Osteocyte (in vitro differentiated cells): ENCODE measurements around the gene SART1. TPM values are rescaled to one million over a fixed set of nuclear protein-coding genes. Genes with fewer than 3 reads are reported as not detected.
A peak's percentile ranks its signal among the peaks of the same experiment; 100 is the strongest.
"Not testable (repeated sequence)": the region's sequence is repeated elsewhere in the genome, so short reads cannot be mapped to it uniquely, and the experiment has no call there.

Source experiments
- DNase-seq: peaks from one replicate; pipeline ENCODE4 v3.0.0; 2021; ENCODE audit warnings: mixed read lengths; ENCODE audit not compliant: unreplicated experiment; ENCODE audit errors: extremely low spot score
- H3K27ac Mint-ChIP-seq: one replicate; pipeline ENCODE4 v1.8.0; 2021; ENCODE audit warnings: mild to moderate bottlenecking, mixed read lengths; ENCODE audit not compliant: unreplicated experiment
- H3K27me3 Mint-ChIP-seq: one replicate; pipeline ENCODE4 v1.8.0; 2021; ENCODE audit warnings: mixed read lengths; ENCODE audit not compliant: unreplicated experiment
- H3K36me3 Mint-ChIP-seq: one replicate; pipeline ENCODE4 v1.8.0; 2021; ENCODE audit warnings: mixed read lengths; ENCODE audit not compliant: unreplicated experiment
- H3K4me1 Mint-ChIP-seq: one replicate; pipeline ENCODE4 v1.8.0; 2021; ENCODE audit warnings: mixed read lengths; ENCODE audit not compliant: unreplicated experiment
- H3K4me3 Mint-ChIP-seq: one replicate; pipeline ENCODE4 v1.8.0; 2021; ENCODE audit warnings: mild to moderate bottlenecking, moderate library complexity, mixed read lengths; ENCODE audit not compliant: unreplicated experiment
- H3K9me3 Mint-ChIP-seq: one replicate; pipeline ENCODE4 v1.8.0; 2021; ENCODE audit warnings: mixed read lengths; ENCODE audit not compliant: unreplicated experiment
- total RNA-seq: library from RNA; stranded (reverse); gene quantifications from 2 replicates; pipeline ENCODE4 v1.2.1, GENCODE V29; 2021
- TF ChIP-seq, protein P1 (sequence below): fragments of 200-600 bp; sonication (generic); IDR thresholded peaks from 2 replicates; pipeline ENCODE4 v1.5.0; 2021; ENCODE audit warnings: antibody characterized with exemption, mild to moderate bottlenecking, moderate library complexity

SART1 gene
- total RNA-seq, 1 donor from 2014 or later = 55.9 TPM

GRCh38 chr11:66007201-66007634, 45.7 kb downstream of the SART1 start:
- DNase-seq = no peak
- TF ChIP-seq, protein P1, sequence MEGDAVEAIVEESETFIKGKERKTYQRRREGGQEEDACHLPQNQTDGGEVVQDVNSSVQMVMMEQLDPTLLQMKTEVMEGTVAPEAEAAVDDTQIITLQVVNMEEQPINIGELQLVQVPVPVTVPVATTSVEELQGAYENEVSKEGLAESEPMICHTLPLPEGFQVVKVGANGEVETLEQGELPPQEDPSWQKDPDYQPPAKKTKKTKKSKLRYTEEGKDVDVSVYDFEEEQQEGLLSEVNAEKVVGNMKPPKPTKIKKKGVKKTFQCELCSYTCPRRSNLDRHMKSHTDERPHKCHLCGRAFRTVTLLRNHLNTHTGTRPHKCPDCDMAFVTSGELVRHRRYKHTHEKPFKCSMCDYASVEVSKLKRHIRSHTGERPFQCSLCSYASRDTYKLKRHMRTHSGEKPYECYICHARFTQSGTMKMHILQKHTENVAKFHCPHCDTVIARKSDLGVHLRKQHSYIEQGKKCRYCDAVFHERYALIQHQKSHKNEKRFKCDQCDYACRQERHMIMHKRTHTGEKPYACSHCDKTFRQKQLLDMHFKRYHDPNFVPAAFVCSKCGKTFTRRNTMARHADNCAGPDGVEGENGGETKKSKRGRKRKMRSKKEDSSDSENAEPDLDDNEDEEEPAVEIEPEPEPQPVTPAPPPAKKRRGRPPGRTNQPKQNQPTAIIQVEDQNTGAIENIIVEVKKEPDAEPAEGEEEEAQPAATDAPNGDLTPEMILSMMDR = no peak
- Mint-ChIP-seq H3K27ac (no peak overlapping the region), H3K4me3 (no peak overlapping the region), H3K9me3 (no peaks in the 10 kb centered on the region), H3K27me3 (no peaks in the 10 kb centered on the region), H3K4me1 (peaks cover 11% of the 10 kb centered on the region), H3K36me3 (peaks cover 3% of the 10 kb centered on the region)

- Mint-ChIP-seq H3K4me3 (no peak overlapping the region), H3K9me3 (no peaks in the 10 kb centered on the region), H3K36me3 (peaks cover 3% of the 10 kb centered on the region), H3K27me3 (no peaks in the 10 kb centered on the region), H3K4me1 (peaks cover 9% of the 10 kb centered on the region), H3K27ac (no peak overlapping the region)
- no peak for DNase-seq
- TF ChIP-seq, protein P1 = no peak
Observed at GRCh38 chr11:66008095-66008467, 46.5 kb downstream of the SART1 start.

DNA sequence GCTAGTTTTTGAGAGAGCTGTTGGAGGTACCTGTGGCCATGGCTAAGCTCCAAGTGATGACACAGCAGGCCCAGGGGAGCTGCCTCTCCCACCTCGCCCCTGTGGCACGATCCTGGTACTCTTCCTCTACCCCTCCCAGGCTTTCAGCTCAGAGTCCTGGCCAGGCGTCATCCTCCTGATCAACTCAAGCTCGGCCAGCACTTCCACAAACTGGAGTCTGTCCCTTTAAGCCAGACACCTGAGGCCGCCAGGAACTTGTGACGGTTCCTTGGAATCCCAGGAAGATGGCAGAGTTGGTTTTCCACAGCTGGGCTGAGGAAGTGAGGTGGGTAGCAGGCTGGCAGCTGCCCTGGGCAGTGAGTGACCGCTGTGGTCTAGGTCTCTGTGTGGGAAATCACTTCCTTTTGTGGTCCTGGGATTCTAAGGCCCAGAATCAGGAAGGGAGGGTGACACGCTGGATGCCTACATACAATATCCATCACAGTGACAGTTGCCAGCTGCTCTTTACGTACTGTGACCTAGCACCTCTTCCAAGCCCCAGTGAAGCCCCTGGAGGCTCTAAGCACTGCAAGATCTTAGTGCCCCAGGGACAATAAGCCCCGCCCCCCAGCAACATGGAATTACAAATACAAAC, 47.1 kb downstream of the SART1 start:
- no peak for DNase-seq
- Mint-ChIP-seq H3K4me1 (peaks cover 6% of the 10 kb centered on the region), H3K27ac (peak overlapping the region; percentile 9), H3K4me3 (no peak overlapping the region), H3K36me3 (peaks cover 3% of the 10 kb centered on the region), H3K9me3 (no peaks in the 10 kb centered on the region), H3K27me3 (no peaks in the 10 kb centered on the region)
- TF ChIP-seq, protein P1 = no peak

DNA sequence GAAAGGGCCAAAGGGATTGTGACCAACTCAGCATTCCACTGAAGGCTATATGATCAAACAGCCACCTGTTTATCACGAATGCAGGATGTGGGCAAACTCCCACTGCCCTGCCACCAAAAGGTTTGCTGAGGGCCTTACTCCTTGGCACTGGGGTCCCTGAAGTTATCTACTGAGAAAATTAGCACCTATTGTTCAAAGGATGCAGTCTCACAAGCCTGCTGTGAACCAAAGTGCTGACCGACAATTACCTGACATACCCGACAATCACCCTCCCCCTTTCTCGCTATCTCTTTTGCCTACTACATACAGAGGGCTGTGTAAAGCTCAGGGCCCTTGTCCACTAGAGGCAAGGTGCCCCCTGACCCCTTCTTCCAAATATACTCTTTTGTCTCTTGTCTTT, 48.5 kb downstream of the SART1 start:
- H3K9me3 Mint-ChIP-seq, H3K27ac Mint-ChIP-seq, H3K4me3 Mint-ChIP-seq, H3K36me3 Mint-ChIP-seq, H3K27me3 Mint-ChIP-seq, DNase-seq: not testable (repeated sequence)
- H3K4me1 Mint-ChIP-seq = peaks cover 11% of the 10 kb centered on the region

- no peaks in the 10 kb centered on the region for H3K9me3 Mint-ChIP-seq
- no peak for DNase-seq
- TF ChIP-seq, protein P1 = no peak
- H3K4me3 Mint-ChIP-seq = no peak overlapping the region
- H3K36me3 Mint-ChIP-seq = no peaks in the 10 kb centered on the region
- H3K27me3 Mint-ChIP-seq = no peaks in the 10 kb centered on the region
- H3K27ac Mint-ChIP-seq = no peak overlapping the region
- peaks cover 24% of the 10 kb centered on the region for H3K4me1 Mint-ChIP-seq
Observed at GRCh38 chr11:66011239-66011784, 49.8 kb downstream of the SART1 start.
